Measurements from ENCODE around the gene FSD1L.
A peak's percentile ranks its signal among the peaks of the same experiment; 100 is the strongest.

The FSD1L gene

GRCh38 chr9:105447814-105448812 is at the start of gene FSD1L:
Gene FSD1L, plus strand, starts transcription at chr9:105448034. Its CDS starts 187 bp downstream, at chr9:105448221.
- peak; percentile 89 to 94 for DNase-seq

GRCh38 chr9:105399117-105399516 is 48.7 kb upstream of the FSD1L start:
- DNase-seq = no peak

- DNase-seq = no peak
These were observed 46.2 kb upstream of the FSD1L start for GRCh38 chr9:105401651-105402050.

GRCh38 chr9:105403552-105404248 is 44.1 kb upstream of the FSD1L start:
- DNase-seq = no peak

GRCh38 chr9:105405514-105406131 is 42.2 kb upstream of the FSD1L start:
- DNase-seq = no peak

GRCh38 chr9:105406369-105406768 is 41.5 kb upstream of the FSD1L start:
- DNase-seq = no peak

GRCh38 chr9:105413525-105413924 is 34.3 kb upstream of the FSD1L start:
- DNase-seq = peak in 1 of 2 donors; percentile 46

GRCh38 chr9:105414947-105415661 is 32.7 kb upstream of the FSD1L start:
- peak; percentile 35 to 61 for DNase-seq

GRCh38 chr9:105415662-105415980 is 32.2 kb upstream of the FSD1L start:
- no peak for DNase-seq

GRCh38 chr9:105416840-105417239 is 31.0 kb upstream of the FSD1L start:
- DNase-seq = no peak

GRCh38 chr9:105418588-105419500 is 29.0 kb upstream of the FSD1L start:
- DNase-seq = no peak

GRCh38 chr9:105419816-105420597 is 27.8 kb upstream of the FSD1L start:
- no peak for DNase-seq

- DNase-seq = no peak
These were observed 26.7 kb upstream of the FSD1L start for GRCh38 chr9:105421154-105421553.

GRCh38 chr9:105421864-105422263 is 26.0 kb upstream of the FSD1L start:
- no peak for DNase-seq

- DNase-seq = no peak
These were observed 21.9 kb upstream of the FSD1L start for GRCh38 chr9:105425816-105426433.

GRCh38 chr9:105426657-105427056 is 21.2 kb upstream of the FSD1L start:
- DNase-seq = no peak

GRCh38 chr9:105431424-105432246 is 16.2 kb upstream of the FSD1L start:
- DNase-seq = no peak

- DNase-seq = no peak
These were observed 15.5 kb upstream of the FSD1L start for GRCh38 chr9:105432247-105432842.

- no peak for DNase-seq
These were observed 12.4 kb upstream of the FSD1L start for GRCh38 chr9:105435453-105435852.

Data from hippocampal formation (tissue), 2 donors.